Measurements from ENCODE around the gene UCK1. TPM values are rescaled to one million over a fixed set of nuclear protein-coding genes. Genes with fewer than 3 reads are reported as not detected.

UCK1 gene
- total RNA-seq, 1 experiment from 2014 or later = 37.7 TPM

DNA sequence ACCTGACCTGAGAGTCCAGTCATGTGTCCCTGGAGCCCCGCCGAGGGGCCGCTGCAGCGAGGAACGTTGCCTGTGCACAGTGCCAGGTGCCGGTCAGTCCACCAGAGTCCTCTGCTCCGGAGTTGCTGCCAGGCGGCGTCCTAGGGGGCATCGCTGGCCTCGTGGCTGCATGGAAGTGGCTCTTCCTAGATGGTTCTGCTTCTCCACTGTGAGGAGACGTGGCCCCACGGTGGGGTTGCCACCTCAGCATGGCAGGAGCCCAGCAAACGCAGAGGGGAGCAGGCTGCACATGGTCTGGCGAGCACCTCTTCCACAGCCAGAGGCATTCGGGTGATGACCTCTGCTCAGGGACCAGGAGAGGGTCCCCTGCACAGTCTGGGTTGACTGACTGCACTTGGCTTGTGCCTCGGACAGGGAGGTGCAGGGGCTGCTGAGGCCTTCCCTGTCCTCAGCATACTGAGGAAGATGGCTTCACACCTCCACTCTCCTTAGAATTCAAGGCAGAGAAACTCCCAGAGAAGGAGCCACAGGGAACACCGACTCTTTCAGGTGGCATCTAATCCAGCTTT lies 54.2 kb downstream of the UCK1 start:
- DNase-seq (ENCODE audit: low read depth) = no peak

- DNase-seq (ENCODE audit: low read depth) = no peak
Observed at GRCh38 chr9:131475956-131476776, 54.9 kb downstream of the UCK1 start.

DNA sequence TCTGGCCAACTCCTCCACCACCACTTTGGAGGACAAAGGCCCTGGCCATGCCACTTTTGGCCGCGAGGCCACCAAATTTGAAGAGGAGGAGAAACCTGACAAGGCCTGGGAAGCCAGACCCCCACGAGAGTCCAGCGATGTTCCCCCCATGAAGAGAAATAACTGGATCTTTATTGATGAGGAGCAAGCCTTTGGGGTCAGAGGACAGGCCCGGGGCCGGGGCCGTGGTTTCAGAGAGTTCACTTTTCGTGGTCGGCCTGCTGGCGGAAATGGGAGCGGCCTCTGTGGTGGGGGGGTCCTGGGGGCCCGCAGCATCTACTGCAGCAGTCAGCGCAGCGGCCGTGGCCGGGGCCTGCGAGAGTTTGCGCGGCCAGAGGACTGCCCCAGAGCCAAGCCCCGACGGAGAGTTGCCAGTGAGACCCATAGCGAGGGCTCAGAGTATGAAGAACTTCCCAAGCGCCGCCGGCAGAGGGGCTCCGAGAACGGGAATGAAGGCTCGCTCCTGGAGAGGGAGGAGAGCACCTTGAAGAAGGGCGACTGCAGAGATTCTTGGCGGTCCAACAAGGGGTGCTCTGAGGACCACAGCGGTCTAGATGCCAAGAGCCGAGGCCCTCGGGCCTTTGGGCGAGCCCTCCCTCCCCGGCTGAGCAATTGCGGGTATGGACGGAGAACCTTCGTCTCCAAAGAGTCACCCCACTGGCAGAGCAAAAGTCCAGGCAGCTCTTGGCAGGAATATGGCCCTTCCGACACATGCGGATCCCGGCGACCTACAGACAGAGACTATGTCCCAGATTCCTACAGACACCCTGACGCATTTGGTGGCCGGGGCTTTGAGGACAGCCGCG lies 55.7 kb downstream of the UCK1 start:
- DNase-seq (ENCODE audit: low read depth) = no peak

- DNase-seq (ENCODE audit: low read depth) = no peak
Observed at GRCh38 chr9:131474711-131475110, 56.4 kb downstream of the UCK1 start.

DNA sequence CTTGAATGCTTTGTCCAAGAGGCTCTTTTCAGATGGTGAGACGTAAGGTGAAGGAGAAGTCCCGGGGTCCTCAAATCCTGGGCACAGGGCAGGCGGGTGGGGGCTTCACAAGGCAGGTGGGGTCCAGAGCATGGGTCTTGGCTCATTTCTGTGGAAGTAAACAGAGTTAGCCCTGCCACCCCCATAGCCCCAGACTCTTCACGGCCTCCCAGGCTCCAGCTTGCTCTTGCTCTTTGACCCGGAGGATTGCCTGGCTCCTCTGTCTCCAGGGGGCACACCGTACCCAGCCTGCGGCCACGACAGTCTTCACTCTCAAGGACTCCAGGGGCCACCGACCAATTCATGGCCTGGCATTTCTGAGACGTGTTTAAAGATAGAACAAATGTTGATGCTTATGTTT lies 57.2 kb downstream of the UCK1 start:
- DNase-seq (ENCODE audit: low read depth) = no peak

Other genes starting within 250 kb of the UCK1 start
- gene PLPP7, start 241.5 kb downstream of the UCK1 start, total RNA-seq (2014; rRNA removed; shearing (Covaris generic)) = 5.4 and 7.1 TPM in 2 replicates
- 54.0 and 83.5 TPM in 2 replicates for gene PRRC2B, start 137.2 kb downstream of the UCK1 start, total RNA-seq (2014; rRNA removed; shearing (Covaris generic))
- gene POMT1, start 28.3 kb downstream of the UCK1 start, total RNA-seq (2014; rRNA removed; shearing (Covaris generic)) = 22.9 and 31.2 TPM in 2 replicates
- not detected in 2 replicates for gene PRRT1B, start 14.3 kb upstream of the UCK1 start, total RNA-seq (2014; rRNA removed; shearing (Covaris generic))
- 12.3 and 34.2 TPM in 2 replicates for gene RAPGEF1, start 208.8 kb upstream of the UCK1 start, total RNA-seq (2014; rRNA removed; shearing (Covaris generic))

All from Daoy (cell line).